GM21381 (cell line): ENCODE results near the gene BCS1L.

Experiments used
- ATAC-seq: cut with Tn5 transposase; IDR thresholded peaks from one replicate; pipeline ENCODE4 v1.9.1; 2021; ENCODE audit warnings: mild to moderate bottlenecking, moderate library complexity; ENCODE audit not compliant: unreplicated experiment

BCS1L gene, protein sequence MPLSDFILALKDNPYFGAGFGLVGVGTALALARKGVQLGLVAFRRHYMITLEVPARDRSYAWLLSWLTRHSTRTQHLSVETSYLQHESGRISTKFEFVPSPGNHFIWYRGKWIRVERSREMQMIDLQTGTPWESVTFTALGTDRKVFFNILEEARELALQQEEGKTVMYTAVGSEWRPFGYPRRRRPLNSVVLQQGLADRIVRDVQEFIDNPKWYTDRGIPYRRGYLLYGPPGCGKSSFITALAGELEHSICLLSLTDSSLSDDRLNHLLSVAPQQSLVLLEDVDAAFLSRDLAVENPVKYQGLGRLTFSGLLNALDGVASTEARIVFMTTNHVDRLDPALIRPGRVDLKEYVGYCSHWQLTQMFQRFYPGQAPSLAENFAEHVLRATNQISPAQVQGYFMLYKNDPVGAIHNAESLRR

GRCh38 chr2:218659258-218659987, at the start of gene BCS1L, which contains the start of gene ZNF142:
Gene BCS1L (plus strand): TSS chr2:218659683. CDS start chr2:218660988, 1,305 bp downstream.
Gene ZNF142 (minus strand): TSS chr2:218659623. CDS start chr2:218656429, 3,194 bp downstream.
- ATAC-seq: peak; percentile 92

- no peak for ATAC-seq
Observed at GRCh38 chr2:218615868-218616315, 43.6 kb upstream of the BCS1L start.

- ATAC-seq: no peak
Observed at GRCh38 chr2:218618102-218618860, 41.2 kb upstream of the BCS1L start.

DNA sequence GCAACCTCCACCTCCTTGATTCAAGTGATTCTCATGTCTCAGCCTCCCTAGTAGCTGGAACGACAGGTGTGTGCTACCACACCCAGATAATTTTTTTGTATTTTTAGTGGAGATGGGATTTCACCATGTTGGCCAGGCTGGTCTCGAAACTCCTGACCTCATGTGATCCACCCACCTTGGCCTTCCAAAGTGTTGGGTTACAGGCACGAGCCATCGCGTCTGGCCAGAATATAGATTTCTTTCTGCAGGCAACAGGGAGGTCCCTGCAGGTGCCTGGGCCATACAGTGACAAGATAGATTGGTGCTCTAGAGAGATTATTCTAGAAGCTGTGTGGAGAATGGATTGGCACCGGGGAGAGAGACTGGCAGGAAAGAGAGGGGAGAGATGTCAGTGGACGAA, 38.5 kb upstream of the BCS1L start:
- ATAC-seq: no peak

DNA sequence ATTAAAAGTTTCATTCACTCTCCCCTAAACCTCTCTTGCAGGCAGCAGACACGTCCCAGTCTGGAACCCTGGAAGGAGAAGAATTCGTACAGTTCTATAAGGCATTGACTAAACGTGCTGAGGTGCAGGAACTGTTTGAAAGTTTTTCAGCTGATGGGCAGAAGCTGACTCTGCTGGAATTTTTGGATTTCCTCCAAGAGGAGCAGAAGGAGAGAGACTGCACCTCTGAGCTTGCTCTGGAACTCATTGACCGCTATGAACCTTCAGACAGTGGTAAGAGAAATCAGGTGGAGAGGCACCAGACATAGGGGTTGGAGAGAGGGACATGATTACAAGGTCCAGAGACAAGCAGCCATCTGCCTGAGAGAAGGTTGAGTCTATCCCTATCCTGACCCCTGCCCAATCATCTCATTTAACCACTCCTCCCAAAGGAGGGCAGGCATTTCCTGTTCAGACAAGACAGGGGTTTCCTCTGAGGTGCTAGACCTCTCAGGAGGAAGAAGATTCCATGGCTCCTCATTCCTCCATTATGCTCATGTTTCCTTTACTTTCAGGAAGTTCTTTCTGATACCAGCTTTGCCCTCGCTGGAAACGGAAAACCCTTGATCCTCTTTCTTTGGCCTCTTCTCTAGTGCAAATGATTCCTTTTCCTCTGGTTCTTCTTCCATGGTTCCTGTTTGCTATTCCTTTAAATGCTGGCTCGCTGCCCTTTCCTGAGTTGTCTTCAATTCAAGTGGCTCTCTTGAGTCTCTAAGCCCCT, 36.7 kb upstream of the BCS1L start:
- no peak for ATAC-seq

DNA sequence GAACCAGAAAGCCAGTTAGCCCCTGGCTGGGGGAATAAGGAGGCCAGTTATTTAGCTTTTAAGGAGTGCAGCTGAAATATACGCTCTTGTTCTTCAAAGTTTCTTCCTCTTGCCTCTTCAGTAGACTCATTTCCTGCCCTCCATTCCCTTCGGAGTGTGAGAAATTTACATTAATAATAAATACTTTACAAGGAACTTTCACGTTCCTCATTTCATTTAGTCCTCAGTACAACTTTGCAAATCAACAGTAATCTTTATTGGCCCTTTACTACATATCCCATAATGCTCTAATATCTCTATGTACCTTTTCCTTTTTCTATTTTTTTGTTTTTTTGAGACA, 36.1 kb upstream of the BCS1L start:
- no peak for ATAC-seq

- no peak for ATAC-seq
Observed at GRCh38 chr2:218626369-218626768, 33.1 kb upstream of the BCS1L start.

DNA sequence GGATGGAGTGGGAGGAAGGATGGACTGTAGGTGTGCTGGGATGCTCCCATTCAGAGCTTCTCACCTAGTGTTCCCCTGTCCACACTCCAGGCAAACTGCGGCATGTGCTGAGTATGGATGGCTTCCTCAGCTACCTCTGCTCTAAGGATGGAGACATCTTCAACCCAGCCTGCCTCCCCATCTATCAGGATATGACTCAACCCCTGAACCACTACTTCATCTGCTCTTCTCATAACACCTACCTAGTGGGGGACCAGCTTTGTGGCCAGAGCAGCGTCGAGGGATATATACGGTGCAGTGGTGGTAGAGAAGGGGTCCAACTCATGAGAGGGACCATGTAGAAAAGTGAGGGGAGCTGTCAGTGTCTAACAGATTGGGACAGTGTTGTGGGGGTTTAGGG, 31.5 kb upstream of the BCS1L start:
- no peak for ATAC-seq

GRCh38 chr2:218631837-218632236, 27.6 kb upstream of the BCS1L start:
- no peak for ATAC-seq

DNA sequence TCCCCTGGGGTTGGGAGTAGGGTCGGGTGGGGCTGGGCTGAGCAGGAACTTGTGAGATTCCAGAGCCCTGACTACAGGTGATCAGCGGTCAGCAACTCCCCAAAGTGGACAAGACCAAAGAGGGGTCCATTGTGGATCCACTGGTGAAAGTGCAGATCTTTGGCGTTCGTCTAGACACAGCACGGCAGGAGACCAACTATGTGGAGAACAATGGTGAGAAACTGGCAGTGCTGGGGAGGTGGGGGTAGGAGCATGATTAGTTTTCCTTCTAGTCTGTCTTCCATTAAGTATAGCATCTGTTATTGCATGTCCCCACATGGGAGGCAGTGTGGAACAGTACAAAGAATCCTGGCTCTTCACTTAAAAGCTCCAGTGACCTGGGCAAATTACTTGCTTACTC, 23.8 kb upstream of the BCS1L start:
- ATAC-seq: no peak

GRCh38 chr2:218638372-218638771, 21.1 kb upstream of the BCS1L start:
- no peak for ATAC-seq

- no peak for ATAC-seq
Observed at GRCh38 chr2:218642121-218642656, 17.3 kb upstream of the BCS1L start.

- no peak for ATAC-seq
Observed at GRCh38 chr2:218642786-218643185, 16.7 kb upstream of the BCS1L start.

DNA sequence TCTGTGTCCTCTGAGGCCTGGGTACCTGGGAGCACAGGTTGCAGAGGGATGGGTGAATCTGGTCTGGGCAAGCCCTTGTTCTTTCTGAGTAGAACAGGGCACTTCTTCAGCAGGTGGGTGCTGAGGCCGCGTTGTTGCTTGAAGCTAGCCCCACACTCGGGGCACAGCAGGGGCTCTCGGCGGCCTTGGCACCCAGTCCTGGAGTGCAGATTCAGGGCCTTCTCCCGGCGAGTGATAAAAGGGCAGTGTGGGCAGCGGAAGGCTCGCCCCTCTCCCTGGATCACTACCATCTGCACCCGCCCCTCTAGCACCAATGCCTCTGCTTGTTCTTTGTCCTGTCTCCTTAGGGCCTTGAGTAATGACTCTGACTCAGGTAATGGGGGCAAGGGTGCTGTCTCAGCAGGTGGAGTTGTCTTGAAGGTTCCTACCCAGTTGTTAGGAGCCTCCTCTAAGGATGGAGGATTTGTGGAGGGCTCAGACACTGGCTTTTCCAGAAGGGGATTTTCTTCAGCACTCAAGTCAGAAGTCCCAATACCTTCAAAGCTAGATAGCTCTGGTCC, 15.7 kb upstream of the BCS1L start:
- ATAC-seq: no peak

GRCh38 chr2:218644721-218645120, 14.8 kb upstream of the BCS1L start:
- no peak for ATAC-seq

GRCh38 chr2:218645126-218645525, 14.4 kb upstream of the BCS1L start:
- ATAC-seq: no peak

DNA sequence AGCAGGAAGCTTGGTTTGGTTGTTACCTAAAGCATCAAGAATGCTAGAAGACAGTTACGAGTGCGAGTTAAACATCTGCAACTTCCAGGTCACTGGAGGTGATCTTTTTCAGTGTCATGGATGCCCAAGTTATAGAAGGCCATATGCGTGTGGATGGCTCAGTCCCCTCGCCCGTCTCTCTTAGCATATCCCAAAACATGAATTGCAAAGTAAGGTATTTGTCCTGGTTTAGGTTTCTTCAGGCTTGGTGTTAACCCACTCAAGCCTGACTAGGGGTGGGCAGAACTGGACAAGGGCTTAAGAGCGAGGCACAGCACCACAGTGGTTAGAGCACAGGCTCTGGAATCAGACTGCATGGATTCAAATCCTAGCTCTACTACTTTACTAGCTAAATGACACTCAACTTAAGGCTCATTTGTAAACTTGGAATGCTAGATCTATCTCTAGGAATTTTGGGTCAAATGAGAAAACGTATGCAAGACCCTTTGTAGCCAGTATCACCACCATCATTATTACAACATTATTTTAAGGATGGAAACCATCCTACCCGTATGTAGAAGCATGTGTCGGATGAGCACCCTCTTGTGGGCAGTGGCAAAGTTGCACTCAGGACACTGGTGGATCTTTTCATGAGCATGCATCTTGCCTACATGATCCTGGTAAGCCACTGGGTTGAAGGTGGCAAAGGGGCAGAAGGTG, 11.2 kb upstream of the BCS1L start:
- ATAC-seq: no peak

- ATAC-seq: no peak
Observed at GRCh38 chr2:218648787-218649100, 10.7 kb upstream of the BCS1L start.

DNA sequence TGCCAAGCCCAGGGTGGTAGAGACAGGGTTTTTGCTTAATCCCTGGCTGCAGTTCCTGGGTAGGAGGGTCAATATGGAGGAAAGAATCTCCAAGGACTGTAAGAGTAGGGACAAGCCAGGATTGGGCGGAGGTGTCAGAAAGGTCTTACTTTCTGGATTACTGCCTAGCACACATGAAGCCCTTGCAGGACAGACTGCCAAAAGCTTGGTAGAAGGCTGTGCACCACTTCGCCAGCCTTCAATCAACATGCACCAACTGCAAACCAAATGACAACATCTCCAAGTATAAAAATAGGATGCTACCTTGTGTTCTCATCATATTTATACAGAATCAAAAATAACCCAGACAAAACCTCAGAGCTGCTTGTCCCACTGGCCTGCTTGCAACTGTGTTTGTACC, 3.7 kb upstream of the BCS1L start:
- ATAC-seq: no peak
